Effector memory CD4-positive, alpha-beta T cell (primary cell): ENCODE results near the gene PITPNM1.
A peak's percentile ranks its signal among the peaks of the same experiment; 100 is the strongest.
"Not testable (repeated sequence)": the region's sequence is repeated elsewhere in the genome, so short reads cannot be mapped to it uniquely, and the experiment has no call there.

ENCODE experiments used
- DNase-seq, 3 donors: peaks; one replicate each; pipeline ENCODE4 v3.0.0-alpha.2; 2020
- H3K27ac ChIP-seq: 2 replicates; pipeline ENCODE4 v1.7.0; 2013; ENCODE audit warnings: mild to moderate bottlenecking, low read length, moderate library complexity; ENCODE audit not compliant: insufficient read depth, poor library complexity, severe bottlenecking
- H3K27me3 ChIP-seq: replicated peaks from 2 replicates; pipeline ENCODE4 v1.7.0; 2013; ENCODE audit warnings: mild to moderate bottlenecking, low read length; ENCODE audit not compliant: insufficient read depth, control insufficient read depth, poor library complexity, severe bottlenecking
- H3K36me3 ChIP-seq: 2 replicates; pipeline ENCODE4 v1.7.0; 2013; ENCODE audit warnings: mild to moderate bottlenecking, low read length, moderate library complexity; ENCODE audit not compliant: control insufficient read depth, insufficient read depth
- H3K4me1 ChIP-seq: 2 replicates; pipeline ENCODE4 v1.7.0; 2013; ENCODE audit warnings: low read length, mild to moderate bottlenecking; ENCODE audit not compliant: control insufficient read depth, insufficient read depth, poor library complexity, severe bottlenecking
- H3K4me3 ChIP-seq: 2 replicates; pipeline ENCODE4 v1.7.0; 2013; ENCODE audit warnings: low read length, low read depth, mild to moderate bottlenecking; ENCODE audit not compliant: insufficient read depth, poor library complexity, severe bottlenecking
- H3K9me3 ChIP-seq: 2 replicates; pipeline ENCODE4 v1.7.0; 2013; ENCODE audit warnings: mild to moderate bottlenecking, low read length, moderate library complexity; ENCODE audit not compliant: control insufficient read depth

The PITPNM1 gene

DNA sequence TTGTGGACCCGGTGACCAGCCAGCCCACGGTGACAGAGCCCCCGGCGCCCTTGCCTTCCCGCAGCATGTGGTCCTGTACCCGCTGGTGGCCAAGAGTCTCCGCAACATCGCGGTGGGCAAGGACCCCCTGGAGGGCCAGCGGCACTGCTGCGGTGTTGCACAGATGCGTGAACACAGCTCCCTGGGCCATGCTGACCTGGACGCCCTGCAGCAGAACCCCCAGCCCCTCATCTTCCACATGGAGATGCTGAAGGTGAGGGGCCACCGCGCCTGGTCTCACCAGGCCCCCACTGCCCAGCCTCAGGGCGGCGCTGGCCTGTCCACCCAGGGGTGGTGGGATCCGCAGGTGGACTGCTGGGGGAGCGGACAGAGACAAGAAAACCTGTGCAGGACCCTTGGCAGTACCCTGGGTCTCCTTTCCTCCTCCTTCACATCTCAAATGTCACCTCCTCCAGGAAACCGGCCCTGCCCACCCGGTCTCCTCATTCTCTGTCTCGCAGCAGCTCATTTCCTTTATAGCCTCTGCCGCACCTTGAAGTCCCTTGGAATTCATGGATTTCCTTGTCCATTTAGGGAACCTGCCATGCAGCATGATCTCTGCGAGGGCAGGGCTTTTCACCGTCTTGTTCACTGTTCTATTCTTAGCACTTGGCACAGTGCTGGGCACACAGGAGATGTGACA lies 15.8 kb downstream of the PITPNM1 start:
- no peak overlapping the region for H3K4me3 ChIP-seq
- peaks cover 71% of the 10 kb centered on the region for H3K36me3 ChIP-seq
- H3K9me3 ChIP-seq = no peaks in the 10 kb centered on the region
- H3K4me1 ChIP-seq = peaks cover 32% of the 10 kb centered on the region
- no peak for DNase-seq
- H3K27me3 ChIP-seq = no peaks in the 10 kb centered on the region
- H3K27ac ChIP-seq = no peak overlapping the region

DNA sequence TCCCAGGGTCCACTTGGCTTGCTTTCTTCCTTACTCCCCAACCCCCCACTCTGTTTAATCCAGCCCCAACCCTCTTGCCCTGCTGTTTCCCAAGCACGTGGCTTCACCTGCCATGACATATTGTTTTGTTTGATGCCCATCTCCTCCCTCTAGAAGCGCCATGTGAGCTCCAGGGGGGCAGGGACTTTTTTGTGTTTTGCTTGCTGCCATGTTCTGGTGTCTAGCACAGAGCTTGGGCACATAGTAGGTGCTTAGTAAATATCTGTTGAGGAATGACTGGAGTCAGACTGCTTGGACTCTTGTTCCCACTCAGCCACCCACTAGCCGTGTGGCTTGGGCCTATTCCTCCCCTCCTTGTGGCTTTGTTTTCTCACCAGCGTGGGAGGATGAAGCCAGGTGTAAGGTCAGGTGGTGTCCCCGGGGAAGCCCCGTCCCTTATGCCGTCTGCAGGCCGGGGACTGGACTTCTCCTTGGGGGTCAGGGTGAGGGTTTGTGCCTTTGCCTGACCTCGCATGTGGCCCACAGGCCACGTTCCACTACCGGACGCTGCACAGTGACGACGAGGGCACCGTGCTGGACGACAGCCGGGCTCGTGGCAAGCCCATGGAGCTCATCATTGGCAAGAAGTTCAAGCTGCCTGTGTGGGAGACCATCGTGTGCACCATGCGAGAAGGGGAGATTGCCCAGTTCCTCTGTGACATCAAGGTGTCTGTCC lies 18.5 kb downstream of the PITPNM1 start:
- no peak for DNase-seq
- Histone ChIP-seq H3K27ac (peak overlapping the region; percentile 86), H3K36me3 (peaks cover 44% of the 10 kb centered on the region), H3K9me3 (no peaks in the 10 kb centered on the region), H3K4me3 (peak overlapping the region; percentile 18), H3K27me3 (no peaks in the 10 kb centered on the region), H3K4me1 (peaks cover 50% of the 10 kb centered on the region)

- not testable (repeated sequence) for H3K27me3 ChIP-seq, H3K9me3 ChIP-seq
- Histone ChIP-seq H3K27ac (peak overlapping the region; percentile 86), H3K4me3 (peak overlapping the region; percentile 18), H3K36me3 (peaks cover 37% of the 10 kb centered on the region), H3K4me1 (peaks cover 50% of the 10 kb centered on the region)
- peak in 1 of 3 donors; percentile 43 for DNase-seq
These were observed 19.2 kb downstream of the PITPNM1 start for GRCh38 chr11:67485873-67486361.

- H3K4me1 ChIP-seq = peaks cover 50% of the 10 kb centered on the region
- H3K27me3 ChIP-seq = no peaks in the 10 kb centered on the region
- DNase-seq = peak in 2 of 3 donors; percentile 54 to 55
- peak overlapping the region; percentile 86 for H3K27ac ChIP-seq
- H3K36me3 ChIP-seq = peaks cover 27% of the 10 kb centered on the region
- H3K4me3 ChIP-seq = peak overlapping the region; percentile 34
- no peaks in the 10 kb centered on the region for H3K9me3 ChIP-seq
These were observed 20.3 kb downstream of the PITPNM1 start for GRCh38 chr11:67484847-67485311.

GRCh38 chr11:67483831-67484665 lies 21.1 kb downstream of the PITPNM1 start:
- H3K27me3 ChIP-seq = no peaks in the 10 kb centered on the region
- H3K27ac ChIP-seq = peak overlapping the region; percentile 86
- no peaks in the 10 kb centered on the region for H3K9me3 ChIP-seq
- peak in 1 of 3 donors; percentile 26 for DNase-seq
- peaks cover 50% of the 10 kb centered on the region for H3K4me1 ChIP-seq
- H3K4me3 ChIP-seq = peak overlapping the region; percentile 58
- H3K36me3 ChIP-seq = peaks cover 18% of the 10 kb centered on the region

DNA sequence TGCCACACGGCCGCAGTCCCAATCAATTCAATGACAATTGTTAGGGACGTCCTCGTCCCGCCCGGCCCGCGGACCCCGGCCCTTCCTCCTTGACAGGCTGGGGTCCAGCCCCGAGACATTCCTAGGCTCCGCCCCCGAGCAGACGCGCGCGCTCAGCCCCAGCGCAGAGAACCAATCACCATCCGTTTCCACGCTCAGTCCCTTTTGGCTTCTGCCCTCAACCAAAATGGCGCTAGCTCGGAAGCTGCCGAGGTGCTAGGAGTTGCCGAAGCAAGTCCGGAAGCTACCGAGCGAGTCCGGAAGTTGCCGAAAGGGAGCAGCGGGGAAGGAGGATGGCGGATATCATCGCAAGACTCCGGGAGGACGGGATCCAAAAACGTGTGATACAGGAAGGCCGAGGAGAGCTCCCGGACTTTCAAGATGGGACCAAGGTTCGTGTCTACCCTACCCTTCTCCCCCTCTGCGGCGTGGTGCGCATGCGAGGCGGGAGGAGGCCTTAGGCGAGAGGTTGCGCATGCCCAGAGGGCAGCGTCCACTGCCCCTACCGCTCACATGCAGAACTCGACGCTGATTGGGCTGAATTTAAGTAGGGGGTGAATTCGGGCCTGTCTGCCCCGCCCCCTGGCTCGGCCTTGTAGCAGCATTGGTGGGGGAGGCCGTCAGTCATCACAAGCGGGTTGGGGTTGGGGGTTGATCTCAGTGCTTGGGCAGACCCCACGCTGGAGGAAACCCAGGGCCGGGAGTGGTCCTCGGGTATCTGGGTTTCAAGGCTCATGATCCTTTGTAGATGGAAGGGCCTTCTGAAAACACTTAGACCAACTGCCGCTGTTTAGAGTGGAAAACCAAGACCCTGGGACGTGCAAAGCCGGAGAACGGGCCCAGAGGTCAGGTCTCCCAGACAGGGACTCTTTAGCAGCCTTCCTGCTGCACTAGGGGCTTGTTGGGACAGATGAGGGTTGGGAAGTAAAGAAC lies 22.1 kb downstream of the PITPNM1 start, which contains the start of gene AIP:
Gene AIP, plus strand, starts transcription at position 200 of the 972 bp plus-strand sequence. Its CDS starts 133 bp downstream, at position 333.
- peak within 1 kb of the TSS; percentile 58 for H3K4me3 ChIP-seq
- H3K9me3 ChIP-seq = no peaks in the 10 kb centered on the region
- no peaks in the 10 kb centered on the region for H3K27me3 ChIP-seq
- H3K27ac ChIP-seq = peak within 1 kb of the TSS; percentile 86
- peaks cover 50% of the 10 kb centered on the region for H3K4me1 ChIP-seq
- H3K36me3 ChIP-seq = peaks cover 12% of the 10 kb centered on the region
- peak; percentile 88 to 96 (median 95) for DNase-seq

DNA sequence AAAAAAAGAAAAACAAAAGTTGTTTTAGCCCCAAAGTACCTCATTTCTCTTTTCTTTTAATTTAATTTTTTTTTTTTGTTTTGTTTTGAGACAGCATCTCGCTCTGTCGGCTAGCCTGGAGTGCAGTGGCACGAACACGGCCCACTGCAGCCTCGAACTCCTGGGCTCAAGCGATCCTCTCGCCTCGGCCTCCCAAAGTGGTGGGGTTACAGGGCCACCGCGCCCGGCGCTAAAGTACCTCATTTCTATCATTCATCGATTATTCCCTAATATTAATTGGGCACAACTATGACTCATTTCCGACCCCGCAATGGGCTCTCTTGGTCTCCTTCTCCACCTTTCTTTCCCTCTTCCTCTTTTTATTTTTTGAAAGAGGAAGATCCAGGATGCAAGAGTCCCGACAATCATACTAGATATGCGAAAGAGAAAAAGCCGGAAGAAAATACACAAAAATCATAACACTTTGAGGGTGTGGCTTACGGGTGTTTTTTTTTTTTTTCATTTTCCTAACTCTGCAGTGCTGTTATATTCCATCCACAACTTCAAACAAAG lies 22.8 kb downstream of the PITPNM1 start:
- Histone ChIP-seq H3K27me3 (no peaks in the 10 kb centered on the region), H3K4me1 (peaks cover 44% of the 10 kb centered on the region), H3K36me3 (peaks cover 5% of the 10 kb centered on the region), H3K9me3 (no peaks in the 10 kb centered on the region), H3K4me3 (peak overlapping the region; percentile 58), H3K27ac (peak overlapping the region; percentile 86)
- no peak for DNase-seq

DNA sequence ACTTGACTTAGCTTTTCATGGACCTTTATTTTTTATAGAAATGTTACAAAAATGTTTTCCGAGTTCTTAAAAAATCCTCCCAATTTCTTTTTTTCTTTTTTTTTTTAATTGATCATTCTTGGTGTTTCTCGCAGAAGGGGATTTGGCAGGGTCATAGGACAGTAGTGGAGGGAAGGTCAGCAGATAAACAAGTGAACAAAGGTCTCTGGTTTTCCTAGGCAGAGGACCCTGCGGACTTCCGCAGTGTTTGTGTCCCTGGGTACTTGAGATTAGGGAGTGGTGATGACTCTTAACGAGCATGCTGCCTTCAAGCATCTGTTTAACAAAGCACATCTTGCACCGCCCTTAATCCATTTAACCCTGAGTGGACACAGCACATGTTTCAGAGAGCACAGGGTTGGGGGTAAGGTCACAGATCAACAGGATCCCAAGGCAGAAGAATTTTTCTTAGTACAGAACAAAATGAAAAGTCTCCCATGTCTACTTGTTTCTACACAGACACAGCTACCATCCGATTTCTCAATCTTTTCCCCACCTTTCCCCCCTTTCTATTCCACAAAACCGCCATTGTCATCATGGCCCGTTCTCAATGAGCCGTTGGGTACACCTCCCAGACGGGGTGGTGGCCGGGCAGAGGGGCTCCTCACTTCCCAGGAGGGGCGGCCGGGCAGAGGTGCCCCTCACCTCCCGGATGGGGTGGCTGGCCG lies 27.7 kb downstream of the PITPNM1 start:
- H3K9me3 ChIP-seq, H3K4me3 ChIP-seq, H3K27ac ChIP-seq, DNase-seq, H3K36me3 ChIP-seq, H3K4me1 ChIP-seq, H3K27me3 ChIP-seq: not testable (repeated sequence)
